ENCODE measurements around the gene LARP4.

Gene LARP4

GRCh38 chr12:50524621-50525020 lies 123.9 kb downstream of the LARP4 start:
- Histone ChIP-seq H3K9ac (ENCODE audit: low read length) (no peak overlapping the region), H3K27me3 (ENCODE audit: control insufficient read depth, insufficient read depth, low read length) (no peaks in the 10 kb centered on the region), H3K36me3 (ENCODE audit: control insufficient read depth, insufficient read depth, low read length) (no peaks in the 10 kb centered on the region), H3K4me1 (ENCODE audit: control insufficient read depth, insufficient read depth, low read length) (peaks cover 5% of the 10 kb centered on the region), H3K27ac (ENCODE audit: low read depth, low read length) (no peak overlapping the region), H3K4me3 (ENCODE audit: low read length) (no peak overlapping the region)

- Histone ChIP-seq H3K9ac (ENCODE audit: low read length) (no peak overlapping the region), H3K36me3 (ENCODE audit: control insufficient read depth, insufficient read depth, low read length) (no peaks in the 10 kb centered on the region), H3K4me1 (ENCODE audit: control insufficient read depth, insufficient read depth, low read length) (peaks cover 5% of the 10 kb centered on the region), H3K27ac (ENCODE audit: low read depth, low read length) (no peak overlapping the region), H3K27me3 (ENCODE audit: control insufficient read depth, insufficient read depth, low read length) (no peaks in the 10 kb centered on the region), H3K4me3 (ENCODE audit: low read length) (no peak overlapping the region)
These were observed 124.7 kb downstream of the LARP4 start for GRCh38 chr12:50525422-50525821.

GRCh38 chr12:50527359-50527726 lies 126.7 kb downstream of the LARP4 start:
- peaks cover 2% of the 10 kb centered on the region for H3K4me1 ChIP-seq (ENCODE audit: control insufficient read depth, insufficient read depth, low read length)
- no peak overlapping the region for H3K9ac ChIP-seq (ENCODE audit: low read length)
- H3K27me3 ChIP-seq (ENCODE audit: control insufficient read depth, insufficient read depth, low read length) = no peaks in the 10 kb centered on the region
- H3K27ac ChIP-seq (ENCODE audit: low read depth, low read length) = no peak overlapping the region
- no peaks in the 10 kb centered on the region for H3K36me3 ChIP-seq (ENCODE audit: control insufficient read depth, insufficient read depth, low read length)
- H3K4me3 ChIP-seq (ENCODE audit: low read length) = no peak overlapping the region

- H3K4me1 ChIP-seq (ENCODE audit: control insufficient read depth, insufficient read depth, low read length) = peaks cover 2% of the 10 kb centered on the region
- H3K27ac ChIP-seq (ENCODE audit: low read depth, low read length) = no peak overlapping the region
- no peaks in the 10 kb centered on the region for H3K36me3 ChIP-seq (ENCODE audit: control insufficient read depth, insufficient read depth, low read length)
- H3K9ac ChIP-seq (ENCODE audit: low read length) = no peak overlapping the region
- no peak overlapping the region for H3K4me3 ChIP-seq (ENCODE audit: low read length)
- H3K27me3 ChIP-seq (ENCODE audit: control insufficient read depth, insufficient read depth, low read length) = no peaks in the 10 kb centered on the region
These were observed 128.1 kb downstream of the LARP4 start for GRCh38 chr12:50528800-50529199.

GRCh38 chr12:50529345-50529744 lies 128.7 kb downstream of the LARP4 start:
- Histone ChIP-seq H3K27ac (ENCODE audit: low read depth, low read length) (no peak overlapping the region), H3K27me3 (ENCODE audit: control insufficient read depth, insufficient read depth, low read length) (no peaks in the 10 kb centered on the region), H3K36me3 (ENCODE audit: control insufficient read depth, insufficient read depth, low read length) (no peaks in the 10 kb centered on the region), H3K4me3 (ENCODE audit: low read length) (no peak overlapping the region), H3K4me1 (ENCODE audit: control insufficient read depth, insufficient read depth, low read length) (peaks cover 2% of the 10 kb centered on the region), H3K9ac (ENCODE audit: low read length) (no peak overlapping the region)

All from rectal smooth muscle tissue (tissue), 1 donor.